Activated CD8-positive, alpha-beta memory T cell treated with anti-CD3 and anti-CD28 coated beads for 4 hours (primary cell): Measurements from ENCODE around the gene PKN2.
"Not testable (repeated sequence)": the region's sequence is repeated elsewhere in the genome, so short reads cannot be mapped to it uniquely, and the experiment has no call there.

Experiments used
- DNase-seq, 2 donors: peaks; one replicate each; pipeline ENCODE4 v3.0.0-alpha.2; 2020; ENCODE audit warnings: low read depth in 2 of 2

PKN2 gene

DNA sequence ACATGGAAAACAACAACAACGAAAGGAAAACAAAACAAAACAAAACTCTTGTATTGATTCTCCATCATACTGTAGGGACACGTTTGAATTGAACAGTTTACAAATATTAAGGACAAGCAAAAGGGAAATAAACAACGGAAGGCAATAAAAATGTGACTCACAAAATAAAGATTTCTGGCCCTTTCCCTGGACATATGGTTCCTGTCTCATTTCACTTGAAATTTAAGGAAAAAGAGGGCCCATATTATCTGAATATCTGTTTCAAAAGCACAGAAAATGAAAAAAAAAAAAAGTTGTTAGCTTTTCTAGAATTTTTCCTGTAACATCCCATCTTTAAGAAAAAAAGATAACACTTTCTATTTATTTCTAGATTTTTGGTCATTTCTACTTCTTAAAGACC, 3.6 kb upstream of the PKN2 start:
- no peak for DNase-seq

DNA sequence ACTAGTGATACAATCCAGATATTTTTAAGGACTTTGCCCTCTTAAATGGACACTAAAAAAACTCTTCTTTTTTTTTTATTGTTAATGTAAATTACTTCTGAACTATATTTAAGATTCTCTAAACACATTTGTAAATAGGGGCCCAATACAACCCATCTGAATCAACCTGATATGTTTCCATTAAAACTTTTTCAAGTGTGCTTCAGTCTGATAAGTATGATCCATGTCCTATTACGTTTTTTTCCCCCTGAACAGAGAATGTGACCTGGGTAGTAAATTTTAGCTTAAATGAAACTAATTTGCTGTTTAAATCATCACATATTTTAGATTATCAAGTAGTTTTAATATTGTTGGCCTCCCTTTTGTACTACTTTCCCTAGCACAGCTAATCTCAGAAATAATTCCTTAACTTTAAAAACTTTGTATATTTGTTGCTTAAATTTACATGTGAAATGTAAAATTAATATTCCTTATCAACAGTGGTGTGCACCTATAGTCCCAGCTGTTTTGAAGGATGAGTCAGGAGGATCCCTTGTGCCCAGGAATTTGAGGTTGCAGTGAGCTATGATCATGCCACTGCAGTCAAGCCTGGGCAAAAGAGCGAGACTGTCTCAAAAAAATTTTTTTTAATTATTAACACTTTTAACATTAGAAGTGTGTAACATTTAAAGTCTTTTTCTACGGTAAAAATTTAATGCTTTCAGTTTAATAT, 3.0 kb upstream of the PKN2 start:
- no peak for DNase-seq

DNA sequence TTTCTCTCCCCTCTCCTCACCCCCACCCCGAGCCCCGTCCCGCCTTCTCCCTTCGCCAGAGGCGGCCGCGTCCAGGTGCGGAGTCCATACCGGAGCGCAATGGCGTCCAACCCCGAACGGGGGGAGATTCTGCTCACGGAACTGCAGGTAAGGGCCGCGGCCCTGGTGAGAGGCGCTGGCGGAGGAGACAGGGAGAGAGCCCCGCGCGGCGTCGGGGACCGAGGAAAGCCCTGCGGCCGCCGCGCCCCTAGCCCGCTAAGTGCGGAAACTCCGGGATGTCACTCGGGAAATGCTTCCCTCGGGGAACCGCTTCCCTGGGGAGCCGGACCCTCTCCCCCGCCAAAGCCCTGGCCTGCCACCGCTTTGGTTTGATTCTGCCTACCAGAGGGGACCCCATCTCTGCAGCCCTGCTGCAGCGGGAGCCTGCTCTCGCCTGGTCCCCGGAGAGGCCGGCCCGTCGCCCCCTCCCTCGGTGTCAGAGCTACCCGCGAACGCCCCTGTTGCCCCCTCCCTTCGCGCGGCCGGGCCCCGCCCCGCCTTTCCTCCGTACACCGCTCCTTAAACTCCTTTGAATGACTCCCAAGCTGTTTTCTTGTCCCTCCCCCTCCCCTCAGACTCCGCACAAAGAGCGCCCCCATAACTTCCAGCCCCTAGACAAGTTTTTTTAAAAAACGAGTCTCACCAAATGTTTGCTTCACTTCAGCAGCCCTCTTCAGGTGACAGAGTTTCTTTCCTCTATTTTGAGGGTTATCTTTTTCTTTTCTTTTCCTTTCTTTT, 597 bp downstream of the PKN2 start:
- peak; percentile 22 to 32 for DNase-seq

DNA sequence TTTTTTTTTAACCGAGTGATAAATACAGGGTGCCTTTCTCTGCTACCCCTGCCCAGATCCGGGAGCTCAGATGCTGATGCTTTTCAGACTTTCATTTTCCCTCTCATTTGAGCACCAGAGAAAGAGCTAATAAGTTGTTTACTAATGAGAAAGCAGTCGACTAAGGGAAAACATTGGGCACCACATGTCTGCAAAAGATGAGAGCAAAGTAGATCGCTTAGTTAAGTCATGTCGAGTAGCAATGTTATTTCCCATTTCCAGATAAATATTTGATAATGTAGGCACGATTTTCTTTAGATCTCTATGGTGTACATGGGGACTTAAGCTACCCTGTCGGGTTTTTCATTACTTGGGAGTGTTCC, 1.2 kb downstream of the PKN2 start:
- DNase-seq: no peak

DNA sequence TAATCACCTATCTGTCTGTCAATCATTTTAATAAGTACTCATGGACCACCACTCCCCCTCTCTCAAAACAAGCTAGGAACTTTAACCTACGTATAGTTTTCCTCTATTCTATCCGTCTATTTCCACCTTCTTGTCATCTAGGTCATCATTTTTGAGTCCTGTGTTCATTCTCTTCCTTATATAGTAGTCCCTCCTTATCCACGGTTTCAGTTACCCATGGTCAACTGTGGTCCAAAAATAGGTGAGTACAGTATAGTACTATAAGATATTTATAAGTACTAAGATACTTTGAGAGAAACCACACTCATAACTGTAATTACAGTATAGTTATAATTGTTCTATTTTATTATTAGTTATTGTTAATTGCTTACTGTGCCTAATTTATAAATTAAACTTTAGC, 7.5 kb downstream of the PKN2 start:
- DNase-seq: no peak

DNA sequence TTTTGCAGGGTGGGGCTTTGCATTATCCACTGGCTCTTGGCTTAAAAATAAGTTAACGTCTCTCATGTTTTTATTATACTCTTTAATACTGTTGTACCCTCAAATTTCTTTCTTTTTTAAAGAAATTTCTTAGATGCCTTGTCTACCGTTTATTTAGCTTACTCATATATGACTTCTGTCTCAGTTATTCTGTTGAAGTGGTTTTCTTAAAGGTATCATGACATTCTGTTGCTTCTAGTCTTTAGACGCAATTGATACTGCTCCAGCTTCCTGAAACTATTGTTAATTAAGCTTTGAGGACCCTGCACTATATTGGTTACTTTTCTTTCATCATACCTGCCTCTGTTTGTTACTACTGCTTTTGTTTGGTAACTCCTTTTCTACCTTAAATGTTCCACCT, 11.7 kb downstream of the PKN2 start:
- no peak for DNase-seq

DNA sequence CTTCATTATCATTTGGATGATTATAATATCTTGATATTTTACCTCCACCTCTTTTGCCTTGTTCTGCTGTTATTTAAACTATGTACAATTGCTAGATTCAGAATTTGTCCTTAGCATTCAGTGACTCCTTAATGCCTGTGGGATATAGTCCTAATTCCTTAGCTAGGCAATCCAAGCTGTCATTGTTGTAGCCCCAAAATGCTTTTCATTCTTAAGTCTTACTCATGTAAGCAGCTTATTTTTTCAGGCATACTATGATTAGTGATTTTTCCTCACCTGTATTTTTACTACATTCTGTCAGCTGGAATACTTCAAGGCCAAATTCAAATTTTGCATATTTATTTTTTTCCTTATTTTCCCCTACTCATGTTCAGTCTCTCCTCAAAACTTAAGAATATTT, 13.4 kb downstream of the PKN2 start:
- DNase-seq: no peak

DNA sequence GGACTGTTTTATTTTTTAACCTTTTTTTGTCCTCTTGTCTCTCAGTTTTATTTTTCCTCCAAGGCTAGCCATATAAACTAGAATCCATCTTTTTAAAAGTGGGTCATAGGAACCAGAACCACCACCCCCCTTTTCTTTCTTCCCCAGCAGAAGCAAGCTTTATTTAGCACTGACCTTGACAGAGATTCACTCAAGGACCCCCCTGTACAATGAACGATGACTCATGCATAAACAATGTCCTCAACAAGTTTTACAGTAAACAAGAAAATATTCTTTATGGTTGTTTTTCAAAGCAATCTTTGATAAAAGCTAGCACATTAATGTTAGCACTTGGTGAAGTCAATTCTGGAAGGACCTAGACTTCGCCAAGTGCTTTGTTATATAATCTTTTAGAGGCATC, 14.1 kb downstream of the PKN2 start:
- no peak for DNase-seq

DNA sequence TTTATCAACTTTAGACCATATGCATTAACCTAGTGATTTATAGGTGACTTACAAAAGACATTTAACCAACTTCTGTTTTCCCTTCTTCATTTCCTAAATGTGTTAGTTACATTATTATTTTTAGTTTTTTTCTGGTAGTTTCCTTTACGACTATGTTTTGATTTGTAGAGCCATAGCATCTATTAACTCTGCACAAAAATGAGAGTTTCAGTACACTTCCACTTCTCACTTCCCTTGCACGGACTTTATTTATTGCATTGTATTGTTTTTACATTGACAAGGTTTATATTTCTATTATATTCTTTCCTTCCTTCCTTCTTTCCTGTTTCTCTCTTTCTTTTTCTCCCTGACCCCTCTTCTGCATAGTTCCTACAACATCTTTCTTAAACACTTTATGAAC, 14.7 kb downstream of the PKN2 start:
- DNase-seq: no peak

DNA sequence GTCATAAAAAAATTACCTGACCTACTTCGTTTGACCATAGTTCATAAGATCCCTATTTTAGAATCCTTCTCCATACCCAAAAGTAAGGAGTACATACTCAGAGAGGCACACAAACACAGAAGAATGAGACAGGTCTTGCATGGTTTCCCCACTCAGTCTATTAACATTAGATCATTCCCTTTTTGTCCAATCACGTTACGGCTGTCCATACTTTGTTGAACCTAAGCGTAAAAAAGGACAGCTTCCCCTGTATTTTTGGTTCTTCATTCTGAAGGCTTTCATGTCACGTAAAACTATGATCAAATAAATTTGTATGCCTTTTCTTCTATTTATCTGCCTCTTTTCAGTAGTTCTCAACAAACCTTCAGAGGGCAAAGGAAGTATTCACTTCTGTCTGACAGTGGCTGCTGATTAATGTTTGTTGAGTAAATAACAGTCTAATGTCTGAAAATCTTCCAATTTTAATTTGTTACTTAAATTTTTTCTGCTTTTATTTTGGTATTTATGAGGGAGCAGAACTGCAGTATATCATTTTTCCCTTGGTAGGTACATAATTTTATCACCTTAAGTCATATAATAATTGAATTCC, 16.4 kb downstream of the PKN2 start:
- DNase-seq: no peak

DNA sequence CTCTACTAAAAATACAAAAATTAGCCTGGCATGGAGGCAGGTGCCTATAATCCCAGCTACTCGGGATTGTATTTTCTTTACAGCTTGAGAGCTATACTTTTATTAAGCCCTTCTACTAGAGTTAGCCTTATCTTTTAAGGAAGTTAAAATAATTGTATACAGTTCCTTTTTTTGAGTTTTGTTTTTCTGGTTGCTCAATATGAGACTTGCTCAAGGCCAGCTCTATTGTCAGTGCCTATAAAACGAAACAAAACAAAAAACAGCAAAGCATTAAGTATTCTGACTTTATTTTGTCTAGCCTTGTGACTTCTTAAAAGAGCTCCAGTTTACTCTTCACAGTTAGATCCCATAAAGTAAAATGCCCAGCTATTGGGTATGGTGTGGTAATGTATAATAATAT, 17.2 kb downstream of the PKN2 start:
- DNase-seq: no peak

DNA sequence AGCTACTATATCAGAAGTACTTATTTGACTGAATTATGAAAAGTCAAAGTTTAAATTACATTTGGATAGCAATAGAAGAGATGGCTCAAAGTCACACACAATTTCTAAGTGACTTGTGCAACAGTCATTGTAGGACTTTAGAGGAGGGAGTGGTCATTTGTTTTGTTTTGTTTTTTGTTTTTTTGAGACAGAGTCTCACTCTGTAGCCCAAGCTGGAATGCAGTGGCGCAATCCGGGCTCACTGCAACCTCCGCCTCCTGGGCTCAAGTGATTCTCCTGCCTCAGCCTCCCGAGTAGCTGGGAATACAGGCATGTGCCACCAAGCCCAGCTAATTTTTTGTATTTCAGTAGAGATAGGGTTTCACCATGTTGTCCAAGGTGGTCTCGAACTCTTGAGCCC, 17.7 kb downstream of the PKN2 start:
- DNase-seq: not testable (repeated sequence)

DNA sequence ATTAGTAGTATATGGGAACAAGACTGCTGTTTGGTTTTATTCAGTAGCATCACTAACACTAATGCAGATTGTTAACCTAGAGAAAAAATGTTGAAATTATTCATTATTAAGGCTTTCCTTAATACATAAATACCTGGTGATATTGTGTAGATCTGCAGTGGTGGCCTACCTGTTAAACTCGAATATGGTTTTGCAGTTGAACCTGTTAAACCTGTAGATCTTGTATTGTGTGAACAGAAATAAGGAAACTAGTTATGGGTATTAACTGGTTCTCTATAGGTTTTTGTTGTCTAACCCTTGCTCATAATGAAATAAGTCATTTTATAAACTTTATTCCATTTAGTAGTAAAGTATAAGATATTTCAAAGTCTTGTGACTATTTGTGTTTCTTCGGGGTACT, 23.9 kb downstream of the PKN2 start:
- no peak for DNase-seq

DNA sequence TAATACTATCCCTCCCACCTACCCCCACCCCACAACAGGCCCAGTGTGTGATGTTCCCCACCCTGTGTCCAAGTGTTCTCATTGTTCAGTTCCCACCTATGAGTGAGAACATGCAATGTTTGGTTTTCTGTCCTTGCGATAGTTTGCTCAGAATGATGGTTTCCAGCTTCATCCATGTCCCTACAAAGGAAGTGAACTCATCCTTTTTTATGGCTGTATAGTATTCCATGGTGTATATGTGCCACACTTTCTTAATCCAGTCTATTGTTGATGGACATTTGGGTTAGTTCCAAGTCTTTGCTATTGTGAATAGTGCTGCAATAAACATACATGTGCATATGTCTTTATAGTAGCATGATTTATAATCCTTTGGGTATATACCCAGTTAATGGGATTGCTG, 28.8 kb downstream of the PKN2 start:
- not testable (repeated sequence) for DNase-seq

DNA sequence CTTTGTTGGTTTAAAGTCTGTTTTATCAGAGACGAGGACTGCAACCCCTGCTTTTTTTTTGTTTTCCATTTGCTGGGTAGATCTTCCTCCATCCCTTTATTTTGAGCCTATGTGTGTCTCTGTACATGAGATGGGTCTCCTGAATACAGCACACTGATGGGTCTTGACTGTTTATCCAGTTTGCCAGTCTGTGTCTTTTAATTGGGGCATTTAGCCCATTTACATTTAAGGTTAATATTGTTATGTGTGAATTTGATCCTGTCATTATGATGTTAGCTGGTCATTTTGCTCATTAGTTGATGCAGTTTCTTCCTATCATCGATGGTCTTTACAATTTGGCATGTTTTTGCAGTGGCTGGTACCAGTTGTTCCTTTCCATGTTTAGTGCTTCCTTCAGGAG, 32.5 kb downstream of the PKN2 start:
- not testable (repeated sequence) for DNase-seq

DNA sequence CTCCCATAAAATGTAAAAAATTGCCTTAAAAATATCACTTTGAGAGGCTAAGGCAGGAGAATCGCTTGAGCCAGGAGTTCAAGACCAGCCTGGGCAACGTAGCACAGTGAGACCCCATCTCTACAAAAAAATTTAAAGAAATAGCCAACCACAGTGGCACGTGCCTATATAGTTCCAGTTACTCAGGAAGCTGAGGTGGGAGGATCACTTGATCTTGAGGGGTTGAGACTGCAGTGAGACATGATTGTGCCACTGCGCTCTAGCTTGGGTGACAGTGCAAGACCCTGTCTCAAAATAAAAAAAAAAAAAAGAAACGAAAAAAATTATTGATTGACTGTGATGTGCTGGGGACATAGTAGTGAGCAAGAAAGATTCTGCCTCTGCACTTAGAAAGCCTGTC, 38.4 kb downstream of the PKN2 start:
- DNase-seq: no peak

DNA sequence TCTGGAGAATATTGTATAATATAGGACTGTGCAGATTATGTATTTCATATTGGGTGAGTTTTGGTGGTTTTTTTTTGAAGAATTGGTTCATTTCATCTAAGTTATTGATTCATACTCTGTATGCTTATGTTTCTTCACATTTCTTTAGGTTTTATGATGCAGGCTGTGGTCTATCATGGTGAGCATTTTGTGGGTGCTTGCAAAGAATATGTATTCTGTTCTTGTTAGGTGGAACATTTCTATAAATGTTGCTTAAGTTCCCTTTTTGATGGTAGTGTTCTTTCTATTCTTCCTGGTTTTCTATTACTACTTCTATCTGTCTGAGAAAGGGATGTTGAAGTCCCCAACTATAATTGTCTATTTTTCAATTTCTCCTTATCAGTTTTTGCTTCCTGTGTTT, 42.6 kb downstream of the PKN2 start:
- DNase-seq: no peak

DNA sequence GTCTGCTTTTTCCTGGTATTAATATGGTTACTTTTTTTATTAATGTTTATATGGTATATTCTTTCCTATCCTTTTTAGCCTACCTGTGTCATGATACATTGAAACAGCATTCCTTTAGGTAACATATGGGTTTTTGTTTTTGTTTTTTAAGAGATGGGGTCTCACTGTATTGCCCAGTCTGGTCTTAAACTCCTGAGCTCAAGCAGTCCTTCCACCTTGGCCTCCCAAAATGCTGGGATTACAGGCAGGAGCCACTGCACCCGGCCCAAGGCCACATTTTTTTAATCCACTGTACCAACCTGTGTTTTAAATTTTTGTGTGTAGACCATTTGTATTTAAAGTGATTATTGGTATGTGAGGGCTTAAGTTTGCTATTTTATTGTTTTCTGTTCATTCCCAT, 43.1 kb downstream of the PKN2 start:
- no peak for DNase-seq

DNA sequence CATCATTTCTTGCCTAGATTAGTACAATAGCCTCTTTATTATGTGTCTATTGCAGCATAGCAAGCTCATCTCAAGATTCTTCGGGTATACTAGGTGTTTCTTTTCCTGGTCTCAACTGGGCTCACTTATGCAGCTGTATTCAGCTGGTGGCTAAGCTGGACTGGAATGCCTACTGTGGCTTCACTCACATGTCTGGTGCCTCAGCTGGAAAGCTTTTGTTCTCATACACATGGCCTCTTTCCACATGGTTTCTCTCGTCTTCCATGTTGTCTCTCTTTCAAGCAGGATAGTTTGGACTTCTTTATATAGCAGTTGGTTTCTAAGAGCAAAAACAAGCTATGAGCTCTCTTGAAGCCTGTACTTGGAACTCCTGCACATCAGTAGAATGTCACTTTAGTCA, 45.2 kb downstream of the PKN2 start:
- no peak for DNase-seq

DNA sequence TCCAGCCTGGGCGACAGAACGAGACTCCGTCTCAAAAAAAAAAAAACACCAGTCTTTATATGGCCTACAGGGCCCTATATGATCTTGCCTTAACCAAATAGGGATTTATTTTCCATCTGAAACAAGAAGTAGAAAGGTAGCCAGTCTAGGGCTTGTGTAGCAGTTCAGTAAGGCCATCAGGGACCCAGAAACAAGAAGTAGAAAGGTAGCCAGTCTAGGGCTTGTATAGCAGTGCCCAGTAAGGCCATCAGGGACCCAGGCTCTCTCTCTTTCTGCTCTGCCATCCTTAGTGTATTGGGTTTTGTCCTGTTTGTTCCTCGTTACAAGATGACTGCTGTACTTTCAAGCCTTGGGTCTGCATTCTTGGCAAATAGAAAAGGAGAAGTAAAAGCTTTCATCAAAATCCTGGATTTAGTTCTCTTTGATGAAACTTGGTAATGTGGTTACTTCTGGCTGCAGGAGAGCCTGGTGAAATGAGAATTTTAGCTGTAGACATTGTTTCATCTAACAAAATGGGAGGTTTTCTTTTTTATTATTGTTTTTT, 46.1 kb downstream of the PKN2 start:
- DNase-seq: no peak

DNA sequence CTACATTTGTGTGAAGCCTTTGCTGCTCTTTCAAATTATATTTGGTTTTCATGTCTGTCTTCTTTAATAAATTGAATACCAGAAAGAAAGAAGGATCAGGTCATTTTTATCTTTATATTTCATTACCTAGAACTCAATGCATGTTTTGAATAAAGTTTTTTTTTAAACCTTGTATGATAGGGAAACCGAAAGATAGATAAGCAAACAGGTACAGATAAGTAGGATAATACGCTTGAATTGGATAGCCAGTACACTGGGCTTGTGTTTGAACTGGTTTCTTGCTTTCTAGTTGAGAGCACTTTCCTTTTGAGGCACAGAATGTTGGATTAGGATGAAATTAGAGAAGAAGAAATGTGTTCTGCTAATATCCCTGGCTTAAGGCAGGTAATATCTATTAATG, 46.9 kb downstream of the PKN2 start:
- DNase-seq: no peak

DNA sequence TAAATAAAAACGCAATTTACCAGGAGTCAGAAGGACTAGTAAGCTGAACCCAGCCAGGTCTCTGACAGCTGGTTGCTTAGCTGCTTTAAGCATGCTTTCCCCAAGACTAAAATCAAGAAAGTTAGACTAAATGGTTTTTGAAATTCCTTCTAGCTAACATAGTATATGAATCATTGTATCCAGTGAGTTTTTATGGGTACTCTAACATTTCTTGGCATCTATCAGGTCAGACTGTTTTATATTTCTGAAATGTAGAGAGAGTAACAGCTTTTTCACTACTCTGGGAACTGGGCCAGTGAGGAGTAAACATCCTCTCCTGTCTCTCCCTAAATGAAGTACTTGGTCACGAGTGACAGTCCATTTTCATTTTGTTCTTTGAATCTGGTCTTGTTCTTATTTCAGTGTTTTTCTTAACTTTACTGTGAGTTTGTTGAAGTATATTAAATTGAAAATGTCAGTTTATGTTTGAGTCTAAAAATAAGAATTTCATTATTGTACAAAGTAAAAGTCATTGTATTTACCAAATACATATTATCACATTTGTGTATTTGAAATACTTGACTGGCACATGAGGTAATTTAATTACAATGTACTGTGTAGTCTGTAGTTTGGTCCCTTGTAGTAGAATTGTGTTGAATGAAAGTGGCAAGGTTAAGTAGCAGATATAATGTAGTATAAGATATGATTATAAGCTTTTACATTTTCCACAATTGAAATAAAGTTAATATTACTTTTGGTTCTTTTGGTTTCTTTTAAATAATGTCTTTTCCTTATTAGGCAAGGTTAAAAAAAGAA, 47.6 kb downstream of the PKN2 start:
- no peak for DNase-seq
